ENCODE data around the gene SMO. TPM values are rescaled to one million over a fixed set of nuclear protein-coding genes. Genes with fewer than 3 reads are reported as not detected.

SMO gene
- not detected for total RNA-seq
- total RNA-seq: 0 to 0.23 reads per million in 2 donors

- peaks cover 70% of the 10 kb centered on the region for H3K27me3 Mint-ChIP-seq
- H3K4me1 Mint-ChIP-seq: peaks cover 12% of the 10 kb centered on the region
- peak; percentile 44 for ATAC-seq
- no peak for DNase-seq
- no peaks in the 10 kb centered on the region for H3K9me3 ChIP-seq (ENCODE audit: control insufficient read depth, low read length, poor library complexity, severe bottlenecking)
- peak within 1 kb of the TSS; percentile 89 for H3K4me3 Mint-ChIP-seq
- H3K27ac Mint-ChIP-seq: no peak within 1 kb of the TSS
- peaks cover 7% of the 10 kb centered on the region for H3K36me3 Mint-ChIP-seq (ENCODE audit: low read depth)
Measured at GRCh38 chr7:129188372-129188891, at the start of gene SMO. Gene SMO, plus strand, starts transcription at chr7:129188633. Its CDS starts 519 bp downstream, at chr7:129189152.

GRCh38 chr7:129143724-129144094 lies 44.7 kb upstream of the SMO start:
- peaks cover 15% of the 10 kb centered on the region for H3K4me1 Mint-ChIP-seq
- H3K9me3 ChIP-seq (ENCODE audit: control insufficient read depth, low read length, poor library complexity, severe bottlenecking): no peaks in the 10 kb centered on the region
- H3K27ac Mint-ChIP-seq: no peak overlapping the region
- DNase-seq (no peak), ATAC-seq (no peak)
- H3K27me3 Mint-ChIP-seq: peaks cover 54% of the 10 kb centered on the region
- H3K4me3 Mint-ChIP-seq: peak overlapping the region; percentile 93
- H3K36me3 Mint-ChIP-seq (ENCODE audit: low read depth): no peaks in the 10 kb centered on the region

GRCh38 chr7:129144095-129144833 lies 44.2 kb upstream of the SMO start, which contains the start of gene TSPAN33:
Gene TSPAN33, plus strand, starts transcription at chr7:129144707. Its CDS starts 274 bp downstream, at chr7:129144981.
- H3K27ac Mint-ChIP-seq: no peak within 1 kb of the TSS

GRCh38 chr7:129144834-129145668 lies 43.4 kb upstream of the SMO start:
- peak overlapping the region; percentile 87 for H3K4me3 Mint-ChIP-seq
- no peak overlapping the region for H3K27ac Mint-ChIP-seq
- no peak for DNase-seq
- peak; percentile 55 for ATAC-seq
- H3K36me3 Mint-ChIP-seq (ENCODE audit: low read depth): no peaks in the 10 kb centered on the region
- no peaks in the 10 kb centered on the region for H3K9me3 ChIP-seq (ENCODE audit: control insufficient read depth, low read length, poor library complexity, severe bottlenecking)
- peaks cover 65% of the 10 kb centered on the region for H3K27me3 Mint-ChIP-seq
- H3K4me1 Mint-ChIP-seq: peaks cover 15% of the 10 kb centered on the region

More at GRCh38 chr7:129144095-129144833, 44.2 kb upstream of the SMO start, which contains the start of gene TSPAN33:
- no peaks in the 10 kb centered on the region for H3K9me3 ChIP-seq (ENCODE audit: control insufficient read depth, low read length, poor library complexity, severe bottlenecking)
- Mint-ChIP-seq H3K36me3 (ENCODE audit: low read depth) (no peaks in the 10 kb centered on the region), H3K27me3 (peaks cover 60% of the 10 kb centered on the region), H3K4me1 (peaks cover 15% of the 10 kb centered on the region), H3K4me3 (peak within 1 kb of the TSS; percentile 93)
- peak; percentile 27 to 40 (median 32) for DNase-seq
- peak; percentile 88 for ATAC-seq

- peak; percentile 36 for ATAC-seq
- H3K27ac Mint-ChIP-seq: no peak overlapping the region
- H3K27me3 Mint-ChIP-seq: peaks cover 67% of the 10 kb centered on the region
Measured at GRCh38 chr7:129146237-129146979, 42.0 kb upstream of the SMO start.

GRCh38 chr7:129147731-129148130 lies 40.7 kb upstream of the SMO start:
- no peaks in the 10 kb centered on the region for H3K9me3 ChIP-seq (ENCODE audit: control insufficient read depth, low read length, poor library complexity, severe bottlenecking)
- Mint-ChIP-seq H3K27ac (no peak overlapping the region), H3K4me1 (peaks cover 15% of the 10 kb centered on the region), H3K36me3 (ENCODE audit: low read depth) (no peaks in the 10 kb centered on the region), H3K27me3 (peaks cover 66% of the 10 kb centered on the region), H3K4me3 (no peak overlapping the region)
- DNase-seq (no peak), ATAC-seq (no peak)

More at GRCh38 chr7:129146237-129146979, 42.0 kb upstream of the SMO start:
- no peaks in the 10 kb centered on the region for H3K36me3 Mint-ChIP-seq (ENCODE audit: low read depth)
- H3K9me3 ChIP-seq (ENCODE audit: control insufficient read depth, low read length, poor library complexity, severe bottlenecking): no peaks in the 10 kb centered on the region
- no peak for DNase-seq
- H3K4me1 Mint-ChIP-seq: peaks cover 15% of the 10 kb centered on the region
- no peak overlapping the region for H3K4me3 Mint-ChIP-seq

- ATAC-seq (no peak), DNase-seq (no peak)
- Mint-ChIP-seq H3K36me3 (ENCODE audit: low read depth) (no peaks in the 10 kb centered on the region), H3K4me3 (no peak overlapping the region), H3K27ac (no peak overlapping the region), H3K4me1 (peaks cover 3% of the 10 kb centered on the region), H3K27me3 (peaks cover 59% of the 10 kb centered on the region)
- H3K9me3 ChIP-seq (ENCODE audit: control insufficient read depth, low read length, poor library complexity, severe bottlenecking): no peaks in the 10 kb centered on the region
Measured at GRCh38 chr7:129149511-129149910, 38.9 kb upstream of the SMO start.

GRCh38 chr7:129150199-129150996 lies 38.0 kb upstream of the SMO start:
- no peaks in the 10 kb centered on the region for H3K36me3 Mint-ChIP-seq (ENCODE audit: low read depth)
- H3K9me3 ChIP-seq (ENCODE audit: control insufficient read depth, low read length, poor library complexity, severe bottlenecking): no peaks in the 10 kb centered on the region
- no peaks in the 10 kb centered on the region for H3K4me1 Mint-ChIP-seq
- no peak for ATAC-seq
- no peak overlapping the region for H3K4me3 Mint-ChIP-seq
- no peak for DNase-seq
- H3K27ac Mint-ChIP-seq: no peak overlapping the region
- peaks cover 63% of the 10 kb centered on the region for H3K27me3 Mint-ChIP-seq

GRCh38 chr7:129157651-129158050 lies 30.8 kb upstream of the SMO start:
- peaks cover 22% of the 10 kb centered on the region for H3K27me3 Mint-ChIP-seq
- no peaks in the 10 kb centered on the region for H3K36me3 Mint-ChIP-seq (ENCODE audit: low read depth)
- no peaks in the 10 kb centered on the region for H3K4me1 Mint-ChIP-seq
- no peak overlapping the region for H3K4me3 Mint-ChIP-seq
- DNase-seq (no peak), ATAC-seq (no peak)
- H3K27ac Mint-ChIP-seq: no peak overlapping the region
- H3K9me3 ChIP-seq (ENCODE audit: control insufficient read depth, low read length, poor library complexity, severe bottlenecking): no peaks in the 10 kb centered on the region

GRCh38 chr7:129159539-129159938 lies 28.9 kb upstream of the SMO start:
- ATAC-seq: no peak
- no peak overlapping the region for H3K4me3 Mint-ChIP-seq
- H3K27ac Mint-ChIP-seq: no peak overlapping the region
- H3K36me3 Mint-ChIP-seq (ENCODE audit: low read depth): no peaks in the 10 kb centered on the region
- no peaks in the 10 kb centered on the region for H3K4me1 Mint-ChIP-seq
- H3K9me3 ChIP-seq (ENCODE audit: control insufficient read depth, low read length, poor library complexity, severe bottlenecking): no peaks in the 10 kb centered on the region
- peaks cover 12% of the 10 kb centered on the region for H3K27me3 Mint-ChIP-seq
- no peak for DNase-seq

- Mint-ChIP-seq H3K27ac (no peak overlapping the region), H3K36me3 (ENCODE audit: low read depth) (peaks cover 3% of the 10 kb centered on the region), H3K4me1 (peaks cover 2% of the 10 kb centered on the region), H3K4me3 (no peak overlapping the region), H3K27me3 (peaks cover 14% of the 10 kb centered on the region)
- ATAC-seq: no peak
- H3K9me3 ChIP-seq (ENCODE audit: control insufficient read depth, low read length, poor library complexity, severe bottlenecking): no peaks in the 10 kb centered on the region
- DNase-seq: no peak
Measured at GRCh38 chr7:129160161-129160905, 28.1 kb upstream of the SMO start.
